ENCODE measurements around the gene CCDC183. TPM values are rescaled to one million over a fixed set of nuclear protein-coding genes. Genes with fewer than 3 reads are reported as not detected.
"Not testable (repeated sequence)": the region's sequence is repeated elsewhere in the genome, so short reads cannot be mapped to it uniquely, and the experiment has no call there.

The CCDC183 gene
- polyA plus RNA-seq, 1 donor, result 27.4 TPM

GRCh38 chr9:136792321-136793085 lies 3.6 kb upstream of the CCDC183 start:
- H3K36me3 ChIP-seq (ENCODE audit: control insufficient read depth, insufficient read depth, low read length), result peaks cover 17% of the 10 kb centered on the region
- H3K4me1 ChIP-seq (ENCODE audit: control insufficient read depth, insufficient read depth, low read length), result peaks cover 75% of the 10 kb centered on the region
- H3K4me3 ChIP-seq (ENCODE audit: low read length), result peak overlapping the region; percentile 98
- WGBS (ENCODE audit: insufficient coverage, low lambda C conversion rate), result no CpG with 5 or more reads among the region's 15 CpGs
- peak overlapping the region; percentile 100 for H3K27ac ChIP-seq (ENCODE audit: low read length)
- DNase-seq, result peak in 1 of 2 donors; percentile 83
- H3K9me3 ChIP-seq (ENCODE audit: control insufficient read depth, low read depth, low read length), result no peaks in the 10 kb centered on the region
- H3K27me3 ChIP-seq (ENCODE audit: control insufficient read depth, insufficient read depth, low read length), result no peaks in the 10 kb centered on the region

GRCh38 chr9:136793086-136793946 lies 2.8 kb upstream of the CCDC183 start:
- Histone ChIP-seq H3K4me3 (ENCODE audit: low read length) (peak overlapping the region; percentile 98), H3K9me3 (ENCODE audit: control insufficient read depth, low read depth, low read length) (no peaks in the 10 kb centered on the region), H3K27ac (ENCODE audit: low read length) (peak overlapping the region; percentile 100), H3K27me3 (ENCODE audit: control insufficient read depth, insufficient read depth, low read length) (no peaks in the 10 kb centered on the region), H3K36me3 (ENCODE audit: control insufficient read depth, insufficient read depth, low read length) (peaks cover 17% of the 10 kb centered on the region), H3K4me1 (ENCODE audit: control insufficient read depth, insufficient read depth, low read length) (peaks cover 74% of the 10 kb centered on the region)
- peak; percentile 95 to 99 for DNase-seq
- WGBS (ENCODE audit: insufficient coverage, low lambda C conversion rate), result no CpG with 5 or more reads among the region's 17 CpGs

GRCh38 chr9:136794281-136794999 lies 1.7 kb upstream of the CCDC183 start:
- WGBS (ENCODE audit: insufficient coverage, low lambda C conversion rate), result no CpG with 5 or more reads among the region's 14 CpGs
- peaks cover 82% of the 10 kb centered on the region for H3K4me1 ChIP-seq (ENCODE audit: control insufficient read depth, insufficient read depth, low read length)
- no peak for DNase-seq
- peaks cover 6% of the 10 kb centered on the region for H3K9me3 ChIP-seq (ENCODE audit: control insufficient read depth, low read depth, low read length)
- H3K36me3 ChIP-seq (ENCODE audit: control insufficient read depth, insufficient read depth, low read length), result peaks cover 17% of the 10 kb centered on the region
- peak overlapping the region; percentile 100 for H3K27ac ChIP-seq (ENCODE audit: low read length)
- H3K27me3 ChIP-seq (ENCODE audit: control insufficient read depth, insufficient read depth, low read length), result peaks cover 9% of the 10 kb centered on the region
- peak overlapping the region; percentile 17 for H3K4me3 ChIP-seq (ENCODE audit: low read length)

GRCh38 chr9:136795000-136795348 lies 1.2 kb upstream of the CCDC183 start:
- WGBS (ENCODE audit: insufficient coverage, low lambda C conversion rate), result no CpG with 5 or more reads among the region's 6 CpGs
- Histone ChIP-seq H3K27ac (ENCODE audit: low read length) (peak overlapping the region; percentile 100), H3K4me3 (ENCODE audit: low read length) (no peak overlapping the region), H3K4me1 (ENCODE audit: control insufficient read depth, insufficient read depth, low read length) (peaks cover 82% of the 10 kb centered on the region), H3K36me3 (ENCODE audit: control insufficient read depth, insufficient read depth, low read length) (peaks cover 17% of the 10 kb centered on the region), H3K27me3 (ENCODE audit: control insufficient read depth, insufficient read depth, low read length) (peaks cover 14% of the 10 kb centered on the region), H3K9me3 (ENCODE audit: control insufficient read depth, low read depth, low read length) (peaks cover 10% of the 10 kb centered on the region)
- DNase-seq, result no peak

GRCh38 chr9:136796775-136797347 lies 723 bp downstream of the CCDC183 start:
- peak; percentile 84 to 90 for DNase-seq
- peaks cover 19% of the 10 kb centered on the region for H3K27me3 ChIP-seq (ENCODE audit: control insufficient read depth, insufficient read depth, low read length)
- not testable (repeated sequence) for H3K4me3 ChIP-seq (ENCODE audit: low read length)
- peaks cover 10% of the 10 kb centered on the region for H3K9me3 ChIP-seq (ENCODE audit: control insufficient read depth, low read depth, low read length)
- H3K4me1 ChIP-seq (ENCODE audit: control insufficient read depth, insufficient read depth, low read length), result peaks cover 84% of the 10 kb centered on the region
- peak overlapping the region; percentile 100 for H3K27ac ChIP-seq (ENCODE audit: low read length)
- no CpG with 5 or more reads among the region's 10 CpGs for WGBS (ENCODE audit: insufficient coverage, low lambda C conversion rate)
- peaks cover 17% of the 10 kb centered on the region for H3K36me3 ChIP-seq (ENCODE audit: control insufficient read depth, insufficient read depth, low read length)

DNA sequence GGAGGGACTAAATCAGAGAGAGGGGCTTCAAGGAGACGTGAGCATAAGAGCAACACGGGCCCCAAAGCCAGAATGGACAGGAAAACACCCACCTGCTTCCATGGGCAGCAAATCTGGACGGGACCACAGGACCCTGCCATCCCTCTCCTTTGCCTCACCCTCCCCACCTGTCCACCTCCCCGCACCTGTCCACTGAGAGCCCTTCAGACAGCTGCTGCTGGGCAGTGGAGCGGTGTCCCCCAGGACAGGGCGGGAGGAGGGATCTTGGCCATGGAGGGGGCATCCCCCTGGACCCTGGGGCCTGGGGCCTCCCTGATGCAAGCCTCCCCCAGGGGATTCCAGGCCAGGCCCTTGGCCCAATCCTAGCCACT lies 2.6 kb downstream of the CCDC183 start:
- Histone ChIP-seq H3K27ac (ENCODE audit: low read length) (peak overlapping the region; percentile 96), H3K36me3 (ENCODE audit: control insufficient read depth, insufficient read depth, low read length) (peaks cover 9% of the 10 kb centered on the region), H3K4me1 (ENCODE audit: control insufficient read depth, insufficient read depth, low read length) (peaks cover 67% of the 10 kb centered on the region), H3K27me3 (ENCODE audit: control insufficient read depth, insufficient read depth, low read length) (peaks cover 21% of the 10 kb centered on the region), H3K9me3 (ENCODE audit: control insufficient read depth, low read depth, low read length) (peaks cover 10% of the 10 kb centered on the region), H3K4me3 (ENCODE audit: low read length) (peak overlapping the region; percentile 68)
- WGBS (ENCODE audit: insufficient coverage, low lambda C conversion rate), result no CpG with 5 or more reads among the region's 6 CpGs
- DNase-seq, result peak in 1 of 2 donors; percentile 23

DNA sequence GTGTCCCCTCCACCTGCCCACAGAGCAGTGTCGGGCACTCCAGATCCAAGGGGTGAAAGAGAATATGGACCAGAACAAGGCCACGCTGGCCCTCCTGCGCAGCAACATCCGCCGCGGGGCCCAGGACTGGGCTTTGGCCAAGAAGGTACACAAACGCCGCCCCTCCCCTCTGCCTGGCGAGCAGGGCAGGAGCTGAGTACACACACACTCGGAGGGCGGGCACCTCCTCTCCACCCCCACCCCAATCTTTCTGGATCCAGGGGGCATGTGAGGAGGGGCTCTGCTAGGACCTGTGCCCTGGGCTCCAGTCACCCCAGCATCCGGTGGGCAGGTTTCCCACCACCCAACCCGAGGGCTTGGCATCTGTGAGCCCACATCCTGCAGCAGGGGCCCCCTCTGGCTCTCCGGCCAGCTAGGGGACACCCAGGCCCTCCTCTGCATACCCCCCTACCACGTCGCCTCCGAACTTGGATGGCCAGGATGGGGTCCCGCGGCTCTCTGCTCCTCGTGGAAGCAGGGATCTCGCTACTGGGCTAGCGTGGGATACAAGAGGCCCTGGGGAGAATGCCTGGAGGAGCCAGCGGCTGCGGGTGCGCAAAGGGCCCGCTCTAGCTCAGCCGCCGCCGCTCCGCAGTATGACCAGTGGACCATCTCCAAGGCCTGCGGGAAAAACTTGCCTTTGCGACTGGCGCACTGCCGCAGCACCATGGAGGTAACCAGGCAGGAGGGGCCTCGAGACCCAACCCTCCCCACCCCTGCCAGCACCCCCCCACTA lies 3.1 kb downstream of the CCDC183 start:
- peaks cover 62% of the 10 kb centered on the region for H3K4me1 ChIP-seq (ENCODE audit: control insufficient read depth, insufficient read depth, low read length)
- peaks cover 21% of the 10 kb centered on the region for H3K27me3 ChIP-seq (ENCODE audit: control insufficient read depth, insufficient read depth, low read length)
- peak; percentile 70 to 85 for DNase-seq
- peak overlapping the region; percentile 96 for H3K27ac ChIP-seq (ENCODE audit: low read length)
- H3K36me3 ChIP-seq (ENCODE audit: control insufficient read depth, insufficient read depth, low read length), result peaks cover 6% of the 10 kb centered on the region
- WGBS (ENCODE audit: insufficient coverage, low lambda C conversion rate), result no CpG with 5 or more reads among the region's 35 CpGs
- peaks cover 13% of the 10 kb centered on the region for H3K9me3 ChIP-seq (ENCODE audit: control insufficient read depth, low read depth, low read length)
- H3K4me3 ChIP-seq (ENCODE audit: low read length), result peak overlapping the region; percentile 68

- Histone ChIP-seq H3K9me3 (ENCODE audit: control insufficient read depth, low read depth, low read length) (peaks cover 13% of the 10 kb centered on the region), H3K27me3 (ENCODE audit: control insufficient read depth, insufficient read depth, low read length) (peaks cover 21% of the 10 kb centered on the region), H3K4me1 (ENCODE audit: control insufficient read depth, insufficient read depth, low read length) (peaks cover 54% of the 10 kb centered on the region), H3K27ac (ENCODE audit: low read length) (peak overlapping the region; percentile 96), H3K36me3 (ENCODE audit: control insufficient read depth, insufficient read depth, low read length) (no peaks in the 10 kb centered on the region), H3K4me3 (ENCODE audit: low read length) (peak overlapping the region; percentile 68)
- no CpG with 5 or more reads among the region's 63 CpGs for WGBS (ENCODE audit: insufficient coverage, low lambda C conversion rate)
- peak; percentile 84 to 92 for DNase-seq
Observed at GRCh38 chr9:136799854-136800657, 3.9 kb downstream of the CCDC183 start.

DNA sequence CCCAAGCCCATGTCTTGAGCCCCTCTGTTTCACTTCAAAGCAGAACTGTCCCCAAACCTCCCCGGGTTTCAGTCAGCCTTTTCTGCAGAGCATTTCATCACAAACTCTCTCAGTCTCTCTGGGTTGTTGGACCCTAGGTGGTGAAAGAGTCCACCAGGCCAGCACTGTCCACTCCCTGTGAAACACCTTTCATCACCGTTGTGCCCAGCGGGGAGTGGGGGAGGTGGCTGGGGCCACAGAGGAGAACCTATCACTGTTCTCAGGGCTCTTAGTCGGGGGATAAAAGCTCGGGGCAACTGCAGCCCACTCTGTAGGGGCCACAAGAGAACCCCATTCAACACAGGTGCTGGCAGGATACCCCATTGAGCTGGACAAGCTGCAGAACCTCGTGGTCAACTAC lies 6.2 kb downstream of the CCDC183 start:
- H3K27me3 ChIP-seq (ENCODE audit: control insufficient read depth, insufficient read depth, low read length), result peaks cover 21% of the 10 kb centered on the region
- peaks cover 15% of the 10 kb centered on the region for H3K36me3 ChIP-seq (ENCODE audit: control insufficient read depth, insufficient read depth, low read length)
- DNase-seq, result no peak
- H3K4me1 ChIP-seq (ENCODE audit: control insufficient read depth, insufficient read depth, low read length), result peaks cover 42% of the 10 kb centered on the region
- H3K4me3 ChIP-seq (ENCODE audit: low read length), result no peak overlapping the region
- no peak overlapping the region for H3K27ac ChIP-seq (ENCODE audit: low read length)
- peaks cover 13% of the 10 kb centered on the region for H3K9me3 ChIP-seq (ENCODE audit: control insufficient read depth, low read depth, low read length)
- WGBS (ENCODE audit: insufficient coverage, low lambda C conversion rate), result no CpG with 5 or more reads among the region's 6 CpGs
